ENCODE measurements around the gene RIN1.

Gene RIN1

GRCh38 chr11:66293777-66294625 is 42.2 kb downstream of the RIN1 start:
- DNase-seq: no peak

GRCh38 chr11:66293352-66293751 is 42.9 kb downstream of the RIN1 start:
- no peak for DNase-seq

GRCh38 chr11:66292543-66293332 is 43.5 kb downstream of the RIN1 start:
- no peak for DNase-seq

GRCh38 chr11:66291706-66292542 is 44.3 kb downstream of the RIN1 start, which contains the start of gene TMEM151A:
TSS of gene TMEM151A (plus strand) at chr11:66291894. CDS start at chr11:66292014, 120 bp downstream.
- no peak for DNase-seq

GRCh38 chr11:66291303-66291705 is 44.9 kb downstream of the RIN1 start:
- DNase-seq: no peak

GRCh38 chr11:66290330-66290621 is 46.0 kb downstream of the RIN1 start:
- no peak for DNase-seq

- DNase-seq: no peak
Observed at GRCh38 chr11:66289548-66290329, 46.5 kb downstream of the RIN1 start.

GRCh38 chr11:66288671-66289547 is 47.3 kb downstream of the RIN1 start, which contains the start of gene YIF1A:
TSS of gene YIF1A (minus strand) at chr11:66289143. CDS start at chr11:66288985, 158 bp downstream.
- DNase-seq: peak; percentile 98

- no peak for DNase-seq
Observed at GRCh38 chr11:66287889-66288670, 48.2 kb downstream of the RIN1 start.

- no peak for DNase-seq
Observed at GRCh38 chr11:66287211-66287888, 48.9 kb downstream of the RIN1 start.

- DNase-seq: no peak
Observed at GRCh38 chr11:66286699-66287098, 49.5 kb downstream of the RIN1 start.

- no peak for DNase-seq
Observed at GRCh38 chr11:66285250-66285947, 50.8 kb downstream of the RIN1 start.

GRCh38 chr11:66284526-66285078 is 51.6 kb downstream of the RIN1 start:
- no peak for DNase-seq

GRCh38 chr11:66283461-66284105 is 52.7 kb downstream of the RIN1 start:
- no peak for DNase-seq

- DNase-seq: peak; percentile 98
Observed at GRCh38 chr11:66282468-66283455, 53.5 kb downstream of the RIN1 start.
